Thyroid gland (tissue), 4 donors: ENCODE measurements around the gene CFB.

Source experiments
- CTCF ChIP-seq, 6 experiments: fragments of 200-600 bp in 3 of 6; fragments of 450-650 bp in 3 of 6; sonication (generic) in 3 of 6; IDR thresholded peaks; one replicate each; pipeline ENCODE4 v1.5.1; 2016 to 2019; ENCODE audit warnings: antibody characterized with exemption in 6 of 6, mild to moderate bottlenecking in 2 of 6, inconsistent platforms in 1 of 6, moderate library complexity in 1 of 6
- POLR2A ChIP-seq, 2 donors: fragments of 450-650 bp; IDR thresholded peaks; one replicate each; pipeline ENCODE4 v1.6.1; 2017; ENCODE audit warnings: antibody characterized with exemption in 2 of 2, mild to moderate bottlenecking in 2 of 2, moderate library complexity in 1 of 2

- no peak for TF ChIP-seq CTCF (IDR thresholded peaks at IDR 0.05)
- no peak for TF ChIP-seq POLR2A (IDR thresholded peaks at IDR 0.05)
These were observed 27.7 kb upstream of the CFB start for GRCh38 chr6:31918069-31918720.
